Mesenchymal stem cell (in vitro differentiated cells and primary cell): ENCODE results near the gene P2RX1.

Experiments
- DNase-seq: peaks from one replicate; pipeline ENCODE4 v3.0.0-alpha.2; 2013
- H2AFZ ChIP-seq: one replicate; pipeline ENCODE4 v1.6.1; 2013; ENCODE audit warnings: low read depth, mild to moderate bottlenecking, control low read depth, inconsistent platforms, low read length, moderate library complexity
- H2AK5ac ChIP-seq: 2 replicates; pipeline ENCODE4 v1.6.1; 2013; ENCODE audit warnings: low read length, moderate library complexity, mild to moderate bottlenecking, inconsistent platforms; ENCODE audit not compliant: severe bottlenecking
- H2BK120ac ChIP-seq: one replicate; pipeline ENCODE4 v1.6.1; 2013; ENCODE audit warnings: low read depth, mild to moderate bottlenecking, inconsistent platforms, low read length, moderate library complexity
- H2BK12ac ChIP-seq, 2 experiments: one replicate each; pipeline ENCODE4 v1.6.1; 2013; ENCODE audit warnings: inconsistent platforms in 2 of 2, low read length in 2 of 2, mild to moderate bottlenecking in 2 of 2, moderate library complexity in 2 of 2, control low read depth in 1 of 2
- H2BK15ac ChIP-seq: one replicate; pipeline ENCODE4 v1.6.1; 2013; ENCODE audit warnings: mild to moderate bottlenecking, low read depth, inconsistent platforms; ENCODE audit not compliant: poor library complexity, severe bottlenecking
- H2BK5ac ChIP-seq: 2 replicates; pipeline ENCODE4 v1.6.1; 2013; ENCODE audit warnings: low read depth, mild to moderate bottlenecking, low read length, control low read depth, inconsistent platforms; ENCODE audit not compliant: poor library complexity, severe bottlenecking
- H3K14ac ChIP-seq, 2 experiments: one replicate each; pipeline ENCODE4 v1.6.1; 2013; ENCODE audit warnings: inconsistent platforms in 2 of 2, low read length in 2 of 2, control low read depth in 1 of 2, mild to moderate bottlenecking in 1 of 2, moderate library complexity in 1 of 2
- H3K18ac ChIP-seq, 2 experiments: one replicate each; pipeline ENCODE4 v1.6.1; 2013; ENCODE audit warnings: inconsistent platforms in 2 of 2, low read length in 2 of 2, control low read depth in 1 of 2, low read depth in 1 of 2, mild to moderate bottlenecking in 1 of 2
- H3K23ac ChIP-seq, 2 experiments: one replicate each; pipeline ENCODE4 v1.6.1; 2013; ENCODE audit warnings: inconsistent platforms in 2 of 2, low read length in 2 of 2, mild to moderate bottlenecking in 2 of 2, moderate library complexity in 2 of 2, control low read depth in 1 of 2
- H3K27ac ChIP-seq: 2 replicates; pipeline ENCODE4 v1.5.1; 2013; ENCODE audit warnings: mild to moderate bottlenecking, moderate library complexity, low read length, control low read depth, inconsistent platforms; ENCODE audit not compliant: poor library complexity, severe bottlenecking
- H3K27me3 ChIP-seq, 2 experiments: 2 replicates each; pipeline versions ENCODE4 v1.6.1 to v1.7.0; 2013; ENCODE audit warnings: low read length in 2 of 2, mild to moderate bottlenecking in 2 of 2, moderate library complexity in 2 of 2, control low read depth in 1 of 2, inconsistent platforms in 1 of 2; ENCODE audit not compliant: control insufficient read depth in 1 of 2, insufficient read depth in 1 of 2
- H3K36me3 ChIP-seq, 2 experiments: 2 replicates each; pipeline versions ENCODE4 v1.6.1 to v1.7.0; 2013; ENCODE audit warnings: low read length in 2 of 2, control low read depth in 1 of 2, inconsistent platforms in 1 of 2, low read depth in 1 of 2, mild to moderate bottlenecking in 1 of 2; ENCODE audit not compliant: insufficient read depth in 2 of 2, control insufficient read depth in 1 of 2
- H3K4ac ChIP-seq, 2 experiments: one replicate each; pipeline ENCODE4 v1.6.1; 2013; ENCODE audit warnings: inconsistent platforms in 2 of 2, low read length in 2 of 2, mild to moderate bottlenecking in 2 of 2, moderate library complexity in 2 of 2, control low read depth in 1 of 2, low read depth in 1 of 2
- H3K4me1 ChIP-seq: 2 replicates; pipeline ENCODE4 v1.6.1; 2013; ENCODE audit warnings: low read depth, low read length, control low read depth; ENCODE audit not compliant: control insufficient read depth, insufficient read depth
- H3K4me2 ChIP-seq: 2 replicates; pipeline ENCODE4 v1.6.1; 2013; ENCODE audit warnings: low read length, mild to moderate bottlenecking, inconsistent platforms; ENCODE audit not compliant: poor library complexity, severe bottlenecking
- H3K4me3 ChIP-seq, 2 experiments: 2 replicates each; pipeline versions ENCODE4 v1.5.1 to v1.7.0; 2013; ENCODE audit warnings: low read length in 2 of 2, mild to moderate bottlenecking in 2 of 2, control low read depth in 1 of 2, low read depth in 1 of 2; ENCODE audit not compliant: insufficient read depth in 1 of 2
- H3K79me1 ChIP-seq: replicated peaks from 2 replicates; pipeline ENCODE4 v1.6.1; 2013; ENCODE audit warnings: mild to moderate bottlenecking, control low read depth, low read length, inconsistent platforms; ENCODE audit not compliant: poor library complexity, severe bottlenecking
- H3K9ac ChIP-seq: 2 replicates; pipeline ENCODE4 v1.7.0; 2013; ENCODE audit warnings: mild to moderate bottlenecking, low read length, moderate library complexity
- H3K9me3 ChIP-seq: 2 replicates; pipeline ENCODE4 v1.7.0; 2013; ENCODE audit warnings: mild to moderate bottlenecking, low read length; ENCODE audit not compliant: control insufficient read depth
- H4K8ac ChIP-seq: one replicate; pipeline ENCODE4 v1.6.1; 2013; ENCODE audit warnings: inconsistent platforms, mild to moderate bottlenecking, low read length, moderate library complexity
- H4K91ac ChIP-seq: one replicate; pipeline ENCODE4 v1.6.1; 2013; ENCODE audit warnings: mild to moderate bottlenecking, low read length, inconsistent platforms
- WGBS: methylation state at CpG from one replicate; pipeline ENCODE4 v1.1.7; 2013; ENCODE audit warnings: mixed read lengths; 5-methylcytosine and 5-hydroxymethylcytosine counted together

The P2RX1 gene

GRCh38 chr17:3915581-3915994 lies 677 bp downstream of the P2RX1 start:
- Histone ChIP-seq H3K4me2 (no peak overlapping the region), H4K8ac (no peak overlapping the region), H2AFZ (no peak overlapping the region), H3K23ac (no peak overlapping the region), H3K4ac (no peak overlapping the region), H3K36me3 (no peaks in the 10 kb centered on the region), H2BK12ac (peak overlapping the region in 1 of 2 experiments; percentile 6), H4K91ac (no peak overlapping the region), H2BK5ac (no peak overlapping the region), H3K18ac (no peak overlapping the region), H3K9me3 (no peaks in the 10 kb centered on the region), H2BK15ac (no peak overlapping the region), H3K9ac (no peak overlapping the region), H3K4me3 (no peak overlapping the region), H3K27me3 (peaks cover 0 to 22% of the 10 kb centered on the region in 2 experiments), H2AK5ac (no peak overlapping the region), H3K4me1 (no peaks in the 10 kb centered on the region), H3K27ac (no peak overlapping the region), H2BK120ac (no peak overlapping the region), H3K14ac (no peak overlapping the region), H3K79me1 (no peaks in the 10 kb centered on the region)
- 90% methylated on average over 13 of the region's 13 CpGs for WGBS
- no peak for DNase-seq

DNA sequence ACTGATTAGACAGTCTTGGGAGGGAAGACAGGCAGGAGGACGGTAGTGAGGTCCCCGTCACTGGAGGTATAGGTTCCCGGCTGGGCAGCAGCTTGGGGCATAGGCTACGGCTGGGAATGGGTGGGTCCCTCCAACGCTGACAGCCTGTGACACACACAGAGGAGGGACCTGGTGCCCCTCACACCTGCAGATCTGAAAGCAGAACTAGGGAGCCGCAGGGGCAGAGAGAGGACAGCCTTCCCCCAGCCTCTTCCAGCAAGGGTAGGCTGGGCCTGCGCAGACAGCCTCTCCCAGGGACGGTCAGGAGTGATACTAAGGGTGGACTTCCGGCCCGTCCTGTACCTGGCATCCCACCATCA lies 2.0 kb downstream of the P2RX1 start:
- peak overlapping the region; percentile 50 for H4K8ac ChIP-seq
- H3K9ac ChIP-seq = no peak overlapping the region
- peak overlapping the region; percentile 1 to 71 for H3K4ac ChIP-seq
- H3K14ac ChIP-seq = peak overlapping the region in 1 of 2 experiments; percentile 18
- no peak overlapping the region for H2BK15ac ChIP-seq
- no peak for DNase-seq
- no peak overlapping the region for H2BK5ac ChIP-seq
- H2BK120ac ChIP-seq = no peak overlapping the region
- no peak overlapping the region for H3K23ac ChIP-seq
- H3K27me3 ChIP-seq = peaks cover 0 to 22% of the 10 kb centered on the region in 2 experiments
- no peaks in the 10 kb centered on the region for H3K36me3 ChIP-seq
- H4K91ac ChIP-seq = peak overlapping the region; percentile 59
- no peaks in the 10 kb centered on the region for H3K9me3 ChIP-seq
- peak overlapping the region in 1 of 2 experiments; percentile 51 for H2BK12ac ChIP-seq
- H3K27ac ChIP-seq = no peak overlapping the region
- no peaks in the 10 kb centered on the region for H3K79me1 ChIP-seq
- H3K4me1 ChIP-seq = no peaks in the 10 kb centered on the region
- no peak overlapping the region for H3K4me3 ChIP-seq
- 98% methylated on average over 10 of the region's 10 CpGs for WGBS
- H3K18ac ChIP-seq = peak overlapping the region; percentile 19 to 41
- no peak overlapping the region for H2AK5ac ChIP-seq
- no peak overlapping the region for H3K4me2 ChIP-seq
- peak overlapping the region; percentile 32 for H2AFZ ChIP-seq

DNA sequence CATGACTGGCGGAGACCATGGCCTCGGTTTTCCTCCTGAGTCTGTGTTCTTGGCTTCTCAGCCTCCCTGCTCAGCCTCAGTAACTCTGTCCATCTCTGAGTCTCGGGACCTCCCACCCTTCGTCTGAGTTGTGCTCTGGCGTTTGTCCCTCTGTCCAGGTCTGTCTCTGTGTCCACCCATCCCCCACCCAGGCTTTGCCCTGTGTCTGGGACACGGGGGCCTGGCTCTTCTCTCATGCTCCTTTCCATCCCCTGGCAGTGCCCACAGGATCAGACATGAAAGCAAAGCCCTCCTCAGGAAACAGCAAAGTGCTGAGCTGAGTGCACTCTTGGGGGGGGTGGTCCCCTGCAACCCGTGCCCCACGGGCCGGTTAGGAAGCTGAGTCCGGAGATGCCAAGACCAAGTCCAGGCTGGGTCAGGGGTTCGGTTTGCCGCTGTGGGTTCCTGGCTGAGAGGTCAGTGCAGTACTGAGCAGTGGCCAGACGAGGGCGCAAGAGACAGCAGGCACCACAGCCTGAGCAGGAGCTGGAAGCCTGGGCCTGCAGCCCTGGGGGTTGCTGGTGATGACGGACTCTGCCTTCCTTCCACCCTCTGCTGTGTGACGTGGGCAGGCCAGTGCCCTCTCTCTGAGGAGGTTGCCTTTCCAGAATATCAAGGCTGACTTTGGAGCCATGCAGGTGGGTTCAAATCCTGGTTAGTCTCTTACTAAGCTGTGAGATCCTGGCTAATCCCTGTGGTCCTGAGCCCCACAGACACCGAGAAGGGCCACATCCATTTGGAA lies 2.5 kb downstream of the P2RX1 start:
- WGBS = 33% methylated on average over 17 of the region's 17 CpGs

DNA sequence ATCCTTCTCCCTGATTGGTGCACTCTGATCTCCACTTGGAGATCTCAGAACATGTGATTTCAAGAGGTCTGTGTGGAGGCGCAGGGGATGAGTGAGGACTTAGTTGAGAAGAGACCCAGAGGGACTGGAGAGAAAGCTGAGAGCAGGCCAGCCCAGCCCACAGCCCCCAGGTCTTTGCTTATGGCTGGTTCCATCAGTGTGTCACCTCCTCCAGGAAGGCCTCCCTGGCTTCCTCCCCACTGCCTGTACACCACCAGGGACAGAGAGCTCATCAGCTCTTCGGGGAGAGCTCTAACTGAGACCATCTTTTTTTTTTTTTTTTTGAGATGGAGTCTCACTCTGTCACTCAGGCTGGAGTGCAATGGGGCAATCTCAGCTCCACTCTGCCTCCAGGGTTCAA lies 3.4 kb downstream of the P2RX1 start:
- no peaks in the 10 kb centered on the region for H3K36me3 ChIP-seq
- no peak overlapping the region for H2BK120ac ChIP-seq
- no peak overlapping the region for H3K4me2 ChIP-seq
- 96% methylated on average over 2 of the region's 2 CpGs for WGBS
- peaks cover 0 to 24% of the 10 kb centered on the region in 2 experiments for H3K27me3 ChIP-seq
- no peak overlapping the region for H3K14ac ChIP-seq
- H3K27ac ChIP-seq = no peak overlapping the region
- no peak for DNase-seq
- H2AK5ac ChIP-seq = no peak overlapping the region
- H3K23ac ChIP-seq = no peak overlapping the region
- no peak overlapping the region for H2AFZ ChIP-seq
- H3K79me1 ChIP-seq = no peaks in the 10 kb centered on the region
- H3K4ac ChIP-seq = no peak overlapping the region
- no peak overlapping the region for H2BK15ac ChIP-seq
- no peak overlapping the region for H2BK5ac ChIP-seq
- H2BK12ac ChIP-seq = no peak overlapping the region
- H3K4me3 ChIP-seq = no peak overlapping the region
- H3K18ac ChIP-seq = no peak overlapping the region
- no peaks in the 10 kb centered on the region for H3K4me1 ChIP-seq
- no peak overlapping the region for H3K9ac ChIP-seq
- no peak overlapping the region for H4K91ac ChIP-seq
- H3K9me3 ChIP-seq = no peaks in the 10 kb centered on the region
- no peak overlapping the region for H4K8ac ChIP-seq

More for the DNA sequence above, 2.5 kb downstream of the P2RX1 start:
- Histone ChIP-seq H3K23ac (no peak overlapping the region), H4K91ac (peak overlapping the region; percentile 59), H3K27ac (no peak overlapping the region), H2BK15ac (no peak overlapping the region), H2AFZ (peak overlapping the region; percentile 32), H3K14ac (no peak overlapping the region), H4K8ac (peak overlapping the region; percentile 50), H2AK5ac (no peak overlapping the region), H2BK120ac (no peak overlapping the region), H2BK12ac (peak overlapping the region in 1 of 2 experiments; percentile 51), H3K79me1 (no peaks in the 10 kb centered on the region), H2BK5ac (no peak overlapping the region), H3K4me1 (no peaks in the 10 kb centered on the region), H3K9me3 (no peaks in the 10 kb centered on the region), H3K4me3 (no peak overlapping the region), H3K9ac (peak overlapping the region; percentile 5), H3K4ac (peak overlapping the region; percentile 1 to 71), H3K4me2 (no peak overlapping the region), H3K18ac (peak overlapping the region in 1 of 2 experiments; percentile 6), H3K27me3 (peaks cover 0 to 22% of the 10 kb centered on the region in 2 experiments), H3K36me3 (no peaks in the 10 kb centered on the region)
- peak; percentile 80 for DNase-seq
